ENCODE measurements around the gene ELL2. TPM values are rescaled to one million over a fixed set of nuclear protein-coding genes. Genes with fewer than 3 reads are reported as not detected.
A peak's percentile ranks its signal among the peaks of the same experiment; 100 is the strongest.

ELL2 gene
- total and polyA plus RNA-seq, 2 donors (not counting 1 experiment from before 2014, with no cell fraction given) = 7.2 to 27.0 TPM

- Histone ChIP-seq H3K4me2 (replicated peaks; ENCODE audit: low read depth, low read length, poor library complexity, severe bottlenecking) (no peak overlapping the region), H3K4me3 (ENCODE audit: control extremely low read depth in 1 of 5, extremely low read depth in 1 of 5, insufficient read depth in 1 of 5, low read depth in 2 of 5, low read length in 4 of 5) (no peak overlapping the region), H3K79me2 (ENCODE audit: control insufficient read depth, insufficient read depth, low read length) (no peaks in the 10 kb centered on the region), H3K27ac (ENCODE audit: low read length in 2 of 2) (peak overlapping the region in 1 of 2 donors; percentile 33), H3K36me3 (replicated peaks in 1 of 2; ENCODE audit: control extremely low read depth in 1 of 2, control insufficient read depth in 1 of 2, extremely low read depth in 1 of 2, insufficient read depth in 2 of 2, low read length in 1 of 2) (no peaks in the 10 kb centered on the region), H4K20me1 (ENCODE audit: control insufficient read depth, insufficient read depth, low read length, poor library complexity, severe bottlenecking) (no peaks in the 10 kb centered on the region), H3K4me1 (ENCODE audit: control insufficient read depth in 2 of 2, insufficient read depth in 2 of 2, low read length in 2 of 2) (peaks cover 23% of the 10 kb centered on the region in 2 donors), H2AFZ (ENCODE audit: insufficient read depth, low read depth, low read length, poor library complexity, severe bottlenecking) (no peak overlapping the region), H3K9me3 (ENCODE audit: control extremely low read depth in 1 of 3, control insufficient read depth in 2 of 3, insufficient read depth in 1 of 3, low read length in 2 of 3) (no peaks in the 10 kb centered on the region), H3K9ac (ENCODE audit: low read length) (no peak overlapping the region), H3K27me3 (replicated peaks in 1 of 4; ENCODE audit: control extremely low read depth in 1 of 4, control insufficient read depth in 3 of 4, insufficient read depth in 4 of 4, low read length in 3 of 4) (no peaks in the 10 kb centered on the region)
- no peaks in the 10 kb centered on the region for H3K9me3 Mint-ChIP-seq (ENCODE audit: insufficient read depth)
- intact Hi-C loops (cut with micrococcal nuclease) = no loop called here
- ChIA-PET POLR2A (interaction anchor here (0.5 to 0.6 kb wide), 2 partner anchors 58 to 113 kb away, joined by 3 to 5 read pairs; no protein-coding TSS in a partner anchor), CTCF (interaction anchor here (1.1 to 22.8 kb wide), 7 partner anchors 9 to 196 kb away, joined by 3 to 748 read pairs (median 19); partner anchors contain the start of genes GLRX and RFESD)
- DNase-seq (no peak), ATAC-seq (ENCODE audit: low read depth) (no peak)
- TF ChIP-seq EZH2 (IDR thresholded peaks at IDR 0.05; ENCODE audit: borderline replicate concordance, insufficient read depth, low read depth, low read length, poor library complexity, severe bottlenecking) (no peak), CTCF (IDR thresholded peaks at IDR 0.05) (no peak)
- H3K4me1 Mint-ChIP-seq = peaks cover 37% of the 10 kb centered on the region
- peak overlapping the region; percentile 84 for H3K27ac Mint-ChIP-seq
- no peaks in the 10 kb centered on the region for H3K27me3 Mint-ChIP-seq
- no peak overlapping the region for H3K4me3 Mint-ChIP-seq
- WGBS (ENCODE audit: insufficient coverage) = 0% methylated on average over 1 of the region's 1 CpG
Measured at GRCh38 chr5:95840956-95841705, 120.5 kb downstream of the ELL2 start.

- Mint-ChIP-seq H3K4me1 (peaks cover 50% of the 10 kb centered on the region), H3K27ac (peak overlapping the region; percentile 33), H3K9me3 (ENCODE audit: insufficient read depth) (no peaks in the 10 kb centered on the region), H3K27me3 (no peaks in the 10 kb centered on the region), H3K4me3 (no peak overlapping the region)
- no peaks in the 10 kb centered on the region for H3K9me3 ChIP-seq (ENCODE audit: control extremely low read depth in 1 of 3, control insufficient read depth in 2 of 3, insufficient read depth in 1 of 3, low read length in 2 of 3)
- ChIA-PET CTCF (interaction anchor here (1.0 to 22.8 kb wide), 5 partner anchors 9 to 175 kb away, joined by 3 to 748 read pairs (median 19); partner anchors contain the start of gene GLRX), POLR2A (no interaction called here)
- DNase-seq (no peak), ATAC-seq (ENCODE audit: low read depth) (no peak)
- no peak overlapping the region for H3K27ac ChIP-seq (ENCODE audit: low read length in 2 of 2)
- 60% methylated on average over 1 of the region's 2 CpGs for WGBS (ENCODE audit: insufficient coverage)
- H3K79me2 ChIP-seq (ENCODE audit: control insufficient read depth, insufficient read depth, low read length) = no peaks in the 10 kb centered on the region
- no peaks in the 10 kb centered on the region for H3K36me3 ChIP-seq (replicated peaks in 1 of 2; ENCODE audit: control extremely low read depth in 1 of 2, control insufficient read depth in 1 of 2, extremely low read depth in 1 of 2, insufficient read depth in 2 of 2, low read length in 1 of 2)
- intact Hi-C loops (cut with micrococcal nuclease) = no loop called here
- H4K20me1 ChIP-seq (ENCODE audit: control insufficient read depth, insufficient read depth, low read length, poor library complexity, severe bottlenecking) = no peaks in the 10 kb centered on the region
- no peak overlapping the region for H3K9ac ChIP-seq (ENCODE audit: low read length)
- no peak overlapping the region for H3K4me3 ChIP-seq (ENCODE audit: control extremely low read depth in 1 of 5, extremely low read depth in 1 of 5, insufficient read depth in 1 of 5, low read depth in 2 of 5, low read length in 4 of 5)
- H2AFZ ChIP-seq (ENCODE audit: insufficient read depth, low read depth, low read length, poor library complexity, severe bottlenecking) = peak overlapping the region; percentile 19
- H3K27me3 ChIP-seq (replicated peaks in 1 of 4; ENCODE audit: control extremely low read depth in 1 of 4, control insufficient read depth in 3 of 4, insufficient read depth in 4 of 4, low read length in 3 of 4) = no peaks in the 10 kb centered on the region
- peaks cover 31 to 32% of the 10 kb centered on the region in 2 donors for H3K4me1 ChIP-seq (ENCODE audit: control insufficient read depth in 2 of 2, insufficient read depth in 2 of 2, low read length in 2 of 2)
- TF ChIP-seq CTCF (IDR thresholded peaks at IDR 0.05) (no peak), EZH2 (IDR thresholded peaks at IDR 0.05; ENCODE audit: borderline replicate concordance, insufficient read depth, low read depth, low read length, poor library complexity, severe bottlenecking) (no peak)
- no peak overlapping the region for H3K4me2 ChIP-seq (replicated peaks; ENCODE audit: low read depth, low read length, poor library complexity, severe bottlenecking)
Measured at GRCh38 chr5:95839658-95840057, 122.0 kb downstream of the ELL2 start.
